ENCODE data around the gene RNF220. TPM values are rescaled to one million over a fixed set of nuclear protein-coding genes. Genes with fewer than 3 reads are reported as not detected.

RNF220 gene
- total and polyA plus RNA-seq, 11 donors: 54.2 to 108 (median 62.4) TPM

- Histone ChIP-seq H3K36me3 (no peaks in the 10 kb centered on the region), H3K27me3 (peaks cover 0 to 16% (median 0%) of the 10 kb centered on the region in 9 donors), H3K4me3 (no peak overlapping the region), H3K27ac (no peak overlapping the region), H3K4me1 (no peaks in the 10 kb centered on the region), H3K9me3 (no peaks in the 10 kb centered on the region)
- WGBS, 4 donors: 79 to 87% (median 84%) methylated on average over 6 of the region's 6 CpGs
- no peak for ATAC-seq
- intact Hi-C loops (cut with DNase I): no loop called here
- no peak for TF ChIP-seq POLR2A (IDR thresholded peaks at IDR 0.05)
- TF ChIP-seq, protein P1, sequence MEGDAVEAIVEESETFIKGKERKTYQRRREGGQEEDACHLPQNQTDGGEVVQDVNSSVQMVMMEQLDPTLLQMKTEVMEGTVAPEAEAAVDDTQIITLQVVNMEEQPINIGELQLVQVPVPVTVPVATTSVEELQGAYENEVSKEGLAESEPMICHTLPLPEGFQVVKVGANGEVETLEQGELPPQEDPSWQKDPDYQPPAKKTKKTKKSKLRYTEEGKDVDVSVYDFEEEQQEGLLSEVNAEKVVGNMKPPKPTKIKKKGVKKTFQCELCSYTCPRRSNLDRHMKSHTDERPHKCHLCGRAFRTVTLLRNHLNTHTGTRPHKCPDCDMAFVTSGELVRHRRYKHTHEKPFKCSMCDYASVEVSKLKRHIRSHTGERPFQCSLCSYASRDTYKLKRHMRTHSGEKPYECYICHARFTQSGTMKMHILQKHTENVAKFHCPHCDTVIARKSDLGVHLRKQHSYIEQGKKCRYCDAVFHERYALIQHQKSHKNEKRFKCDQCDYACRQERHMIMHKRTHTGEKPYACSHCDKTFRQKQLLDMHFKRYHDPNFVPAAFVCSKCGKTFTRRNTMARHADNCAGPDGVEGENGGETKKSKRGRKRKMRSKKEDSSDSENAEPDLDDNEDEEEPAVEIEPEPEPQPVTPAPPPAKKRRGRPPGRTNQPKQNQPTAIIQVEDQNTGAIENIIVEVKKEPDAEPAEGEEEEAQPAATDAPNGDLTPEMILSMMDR (IDR thresholded peaks at IDR 0.05): no peak
- DNase-seq: no peak
Measured at GRCh38 chr1:44581205-44581604, 176.2 kb downstream of the RNF220 start.

GRCh38 chr1:44584167-44584566, 179.1 kb downstream of the RNF220 start:
- H3K4me3 ChIP-seq: no peak overlapping the region
- peaks cover 0 to 23% (median 0%) of the 10 kb centered on the region in 9 donors for H3K27me3 ChIP-seq
- TF ChIP-seq, protein P1 (IDR thresholded peaks at IDR 0.05): no peak
- no peak for TF ChIP-seq POLR2A (IDR thresholded peaks at IDR 0.05)
- ATAC-seq (no peak), DNase-seq (no peak)
- intact Hi-C loops (cut with DNase I): no loop called here
- H3K27ac ChIP-seq: no peak overlapping the region
- WGBS, 4 donors: 72 to 77% (median 75%) methylated on average over 6 of the region's 6 CpGs
- no peaks in the 10 kb centered on the region for H3K36me3 ChIP-seq
- H3K9me3 ChIP-seq: no peaks in the 10 kb centered on the region
- no peaks in the 10 kb centered on the region for H3K4me1 ChIP-seq

DNA sequence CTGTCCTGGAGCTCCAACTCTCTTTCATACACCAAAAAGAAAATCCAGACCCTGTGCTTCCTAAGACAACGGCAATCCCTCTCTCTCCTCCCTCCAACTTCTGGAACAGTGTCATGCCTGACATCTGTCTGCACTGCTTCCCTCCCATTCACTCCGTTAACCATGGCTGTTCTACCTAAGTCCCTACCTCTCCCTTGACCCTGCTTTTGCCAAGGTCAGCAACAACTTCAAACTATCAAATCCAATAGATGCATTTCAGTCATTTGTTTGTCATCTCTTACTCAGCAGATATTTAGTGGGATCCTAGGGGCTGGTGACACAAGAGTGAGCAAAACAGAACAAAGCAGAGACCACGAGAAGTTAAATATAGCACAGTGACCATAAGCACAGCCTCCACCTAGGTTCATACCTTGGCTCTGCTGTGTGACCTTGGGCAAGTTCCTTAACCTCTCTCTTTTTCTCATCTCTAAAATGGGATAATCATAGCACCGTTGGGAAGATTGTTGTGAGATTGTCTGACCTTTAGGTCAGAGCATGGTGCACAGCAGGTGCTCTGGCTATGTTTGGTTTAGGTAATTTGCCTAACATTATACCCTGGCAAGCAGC, 180.4 kb downstream of the RNF220 start:
- intact Hi-C loops (cut with DNase I): no loop called here
- Histone ChIP-seq H3K4me1 (no peaks in the 10 kb centered on the region), H3K36me3 (no peaks in the 10 kb centered on the region), H3K27me3 (peaks cover 0 to 23% (median 0%) of the 10 kb centered on the region in 9 donors), H3K27ac (no peak overlapping the region), H3K9me3 (no peaks in the 10 kb centered on the region), H3K4me3 (no peak overlapping the region)
- 48 to 66% (median 57%) methylated on average over 4 of the region's 4 CpGs for WGBS, 4 donors
- no peak for TF ChIP-seq POLR2A (IDR thresholded peaks at IDR 0.05)
- TF ChIP-seq, protein P1 (IDR thresholded peaks at IDR 0.05): no peak
- no peak for ATAC-seq
- DNase-seq: no peak

GRCh38 chr1:44587796-44588460, 182.9 kb downstream of the RNF220 start:
- Histone ChIP-seq H3K27ac (no peak overlapping the region), H3K4me3 (no peak overlapping the region), H3K4me1 (no peaks in the 10 kb centered on the region), H3K27me3 (peaks cover 0 to 23% (median 0%) of the 10 kb centered on the region in 9 donors), H3K9me3 (no peaks in the 10 kb centered on the region), H3K36me3 (no peaks in the 10 kb centered on the region)
- no peak for DNase-seq
- WGBS, 4 donors: 83 to 94% (median 90%) methylated on average over 14 to 17 of the region's 17 CpGs
- peak in 3 of 4 donors; percentile 43 to 60 (median 45) for ATAC-seq
- TF ChIP-seq POLR2A (IDR thresholded peaks at IDR 0.05): no peak
- TF ChIP-seq, protein P1 (IDR thresholded peaks at IDR 0.05): no peak
- intact Hi-C loops (cut with DNase I): no loop called here

Data from heart left ventricle (tissue), 16 donors.